ENCODE results near the gene UBTD2. TPM values are rescaled to one million over a fixed set of nuclear protein-coding genes. Genes with fewer than 3 reads are reported as not detected.

UBTD2 gene
- total and polyA plus RNA-seq, 2 experiments from 2014 or later = 17.9 to 46.3 TPM

DNA sequence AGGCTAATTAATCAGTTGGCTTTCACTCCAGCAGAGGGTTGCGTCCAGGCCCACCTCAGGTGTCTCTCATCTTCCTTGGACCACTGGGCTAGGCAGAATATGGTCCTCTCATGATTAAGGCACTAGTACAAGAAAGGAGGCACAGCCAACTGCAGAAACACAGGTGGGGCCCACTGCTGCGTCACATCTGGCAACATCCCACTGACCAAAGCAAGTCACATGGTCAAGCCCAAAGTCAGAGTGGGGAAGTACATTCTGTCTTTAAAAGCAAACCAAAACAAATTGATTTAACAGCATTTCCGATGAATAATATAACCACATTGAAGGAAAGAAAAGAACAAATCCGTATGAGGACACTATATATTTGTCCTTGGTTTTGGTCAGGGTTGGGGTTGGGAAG is 28.0 kb upstream of the UBTD2 start (continued):
- TF ChIP-seq, protein P1, sequence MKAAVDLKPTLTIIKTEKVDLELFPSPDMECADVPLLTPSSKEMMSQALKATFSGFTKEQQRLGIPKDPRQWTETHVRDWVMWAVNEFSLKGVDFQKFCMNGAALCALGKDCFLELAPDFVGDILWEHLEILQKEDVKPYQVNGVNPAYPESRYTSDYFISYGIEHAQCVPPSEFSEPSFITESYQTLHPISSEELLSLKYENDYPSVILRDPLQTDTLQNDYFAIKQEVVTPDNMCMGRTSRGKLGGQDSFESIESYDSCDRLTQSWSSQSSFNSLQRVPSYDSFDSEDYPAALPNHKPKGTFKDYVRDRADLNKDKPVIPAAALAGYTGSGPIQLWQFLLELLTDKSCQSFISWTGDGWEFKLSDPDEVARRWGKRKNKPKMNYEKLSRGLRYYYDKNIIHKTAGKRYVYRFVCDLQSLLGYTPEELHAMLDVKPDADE (IDR thresholded peaks at IDR 0.05) = no peak
- TF ChIP-seq, protein P2, sequence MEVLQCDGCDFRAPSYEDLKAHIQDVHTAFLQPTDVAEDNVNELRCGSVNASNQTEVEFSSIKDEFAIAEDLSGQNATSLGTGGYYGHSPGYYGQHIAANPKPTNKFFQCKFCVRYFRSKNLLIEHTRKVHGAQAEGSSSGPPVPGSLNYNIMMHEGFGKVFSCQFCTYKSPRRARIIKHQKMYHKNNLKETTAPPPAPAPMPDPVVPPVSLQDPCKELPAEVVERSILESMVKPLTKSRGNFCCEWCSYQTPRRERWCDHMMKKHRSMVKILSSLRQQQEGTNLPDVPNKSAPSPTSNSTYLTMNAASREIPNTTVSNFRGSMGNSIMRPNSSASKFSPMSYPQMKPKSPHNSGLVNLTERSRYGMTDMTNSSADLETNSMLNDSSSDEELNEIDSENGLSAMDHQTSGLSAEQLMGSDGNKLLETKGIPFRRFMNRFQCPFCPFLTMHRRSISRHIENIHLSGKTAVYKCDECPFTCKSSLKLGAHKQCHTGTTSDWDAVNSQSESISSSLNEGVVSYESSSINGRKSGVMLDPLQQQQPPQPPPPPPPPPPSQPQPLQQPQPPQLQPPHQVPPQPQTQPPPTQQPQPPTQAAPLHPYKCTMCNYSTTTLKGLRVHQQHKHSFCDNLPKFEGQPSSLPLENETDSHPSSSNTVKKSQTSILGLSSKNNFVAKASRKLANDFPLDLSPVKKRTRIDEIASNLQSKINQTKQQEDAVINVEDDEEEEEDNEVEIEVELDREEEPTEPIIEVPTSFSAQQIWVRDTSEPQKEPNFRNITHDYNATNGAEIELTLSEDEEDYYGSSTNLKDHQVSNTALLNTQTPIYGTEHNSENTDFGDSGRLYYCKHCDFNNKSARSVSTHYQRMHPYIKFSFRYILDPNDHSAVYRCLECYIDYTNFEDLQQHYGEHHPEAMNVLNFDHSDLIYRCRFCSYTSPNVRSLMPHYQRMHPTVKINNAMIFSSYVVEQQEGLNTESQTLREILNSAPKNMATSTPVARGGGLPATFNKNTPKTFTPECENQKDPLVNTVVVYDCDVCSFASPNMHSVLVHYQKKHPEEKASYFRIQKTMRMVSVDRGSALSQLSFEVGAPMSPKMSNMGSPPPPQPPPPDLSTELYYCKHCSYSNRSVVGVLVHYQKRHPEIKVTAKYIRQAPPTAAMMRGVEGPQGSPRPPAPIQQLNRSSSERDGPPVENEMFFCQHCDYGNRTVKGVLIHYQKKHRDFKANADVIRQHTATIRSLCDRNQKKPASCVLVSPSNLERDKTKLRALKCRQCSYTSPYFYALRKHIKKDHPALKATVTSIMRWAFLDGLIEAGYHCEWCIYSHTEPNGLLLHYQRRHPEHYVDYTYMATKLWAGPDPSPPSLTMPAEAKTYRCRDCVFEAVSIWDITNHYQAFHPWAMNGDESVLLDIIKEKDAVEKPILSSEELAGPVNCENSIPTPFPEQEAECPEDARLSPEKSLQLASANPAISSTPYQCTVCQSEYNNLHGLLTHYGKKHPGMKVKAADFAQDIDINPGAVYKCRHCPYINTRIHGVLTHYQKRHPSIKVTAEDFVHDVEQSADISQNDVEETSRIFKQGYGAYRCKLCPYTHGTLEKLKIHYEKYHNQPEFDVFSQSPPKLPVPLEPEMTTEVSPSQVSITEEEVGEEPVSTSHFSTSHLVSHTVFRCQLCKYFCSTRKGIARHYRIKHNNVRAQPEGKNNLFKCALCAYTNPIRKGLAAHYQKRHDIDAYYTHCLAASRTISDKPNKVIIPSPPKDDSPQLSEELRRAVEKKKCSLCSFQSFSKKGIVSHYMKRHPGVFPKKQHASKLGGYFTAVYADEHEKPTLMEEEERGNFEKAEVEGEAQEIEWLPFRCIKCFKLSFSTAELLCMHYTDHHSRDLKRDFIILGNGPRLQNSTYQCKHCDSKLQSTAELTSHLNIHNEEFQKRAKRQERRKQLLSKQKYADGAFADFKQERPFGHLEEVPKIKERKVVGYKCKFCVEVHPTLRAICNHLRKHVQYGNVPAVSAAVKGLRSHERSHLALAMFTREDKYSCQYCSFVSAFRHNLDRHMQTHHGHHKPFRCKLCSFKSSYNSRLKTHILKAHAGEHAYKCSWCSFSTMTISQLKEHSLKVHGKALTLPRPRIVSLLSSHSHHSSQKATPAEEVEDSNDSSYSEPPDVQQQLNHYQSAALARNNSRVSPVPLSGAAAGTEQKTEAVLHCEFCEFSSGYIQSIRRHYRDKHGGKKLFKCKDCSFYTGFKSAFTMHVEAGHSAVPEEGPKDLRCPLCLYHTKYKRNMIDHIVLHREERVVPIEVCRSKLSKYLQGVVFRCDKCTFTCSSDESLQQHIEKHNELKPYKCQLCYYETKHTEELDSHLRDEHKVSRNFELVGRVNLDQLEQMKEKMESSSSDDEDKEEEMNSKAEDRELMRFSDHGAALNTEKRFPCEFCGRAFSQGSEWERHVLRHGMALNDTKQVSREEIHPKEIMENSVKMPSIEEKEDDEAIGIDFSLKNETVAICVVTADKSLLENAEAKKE (CRISPR knock-in tag; IDR thresholded peaks at IDR 0.05) = no peak

DNA sequence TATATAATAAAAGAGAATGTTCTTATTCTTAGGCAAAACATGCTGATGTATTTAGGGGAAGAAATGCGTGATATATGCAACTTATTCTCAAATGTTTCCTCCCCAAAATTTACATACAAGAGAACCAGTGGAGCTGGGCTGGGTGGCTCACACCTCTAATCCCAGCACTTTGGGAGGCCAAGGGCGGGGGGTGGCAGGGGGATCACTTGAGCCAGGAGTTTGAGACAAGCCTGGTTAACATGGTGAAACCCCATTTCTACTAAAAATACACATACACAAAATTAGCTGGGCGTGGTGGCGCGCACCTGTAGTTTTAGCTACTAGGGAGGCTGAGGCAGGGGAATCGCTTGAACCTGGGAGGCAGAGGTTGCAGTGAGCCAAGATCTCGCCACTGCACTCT is 27.5 kb upstream of the UBTD2 start:
- H4K20me1 ChIP-seq (replicated peaks; ENCODE audit: insufficient read depth) = no peaks in the 10 kb centered on the region
- H3K9me2 ChIP-seq (ENCODE audit: insufficient read depth) = no peaks in the 10 kb centered on the region
- no peak overlapping the region for H2AFZ ChIP-seq
- peaks cover 5% of the 10 kb centered on the region; the same call in 2 of the 3 replicates for H3K9me3 Mint-ChIP-seq
- no peak overlapping the region for H3K4me3 ChIP-seq
- peaks cover 8% of the 10 kb centered on the region; the same call in 2 of the 3 replicates for H3K4me1 Mint-ChIP-seq
- H3K36me3 Mint-ChIP-seq (ENCODE audit: low read depth) = peaks cover 4% of the 10 kb centered on the region; the same call in 2 of the 3 replicates
- H3K4me2 ChIP-seq = no peak overlapping the region
- H3K27ac Mint-ChIP-seq = no peak overlapping the region
- H3K79me2 ChIP-seq (replicated peaks; ENCODE audit: insufficient read depth) = no peaks in the 10 kb centered on the region
- H3K27me3 Mint-ChIP-seq (ENCODE audit: insufficient read depth, low read depth, poor library complexity) = peaks cover 8% of the 10 kb centered on the region
- H3K27ac ChIP-seq (ENCODE audit: low read depth) = no peak overlapping the region
- no peak overlapping the region for H3K4me3 Mint-ChIP-seq
- ATAC-seq (no peak), DNase-seq (ENCODE audit: low spot score) (no peak)
- no peaks in the 10 kb centered on the region for H3K4me1 ChIP-seq (ENCODE audit: insufficient read depth)
- H3F3A ChIP-seq (replicated peaks; ENCODE audit: low read depth) = no peaks in the 10 kb centered on the region
- no peaks in the 10 kb centered on the region for H3K27me3 ChIP-seq (ENCODE audit: insufficient read depth)
- H3K36me3 ChIP-seq (ENCODE audit: insufficient read depth) = no peaks in the 10 kb centered on the region
- TF ChIP-seq ZNF114 (CRISPR knock-in tag; IDR thresholded peaks at IDR 0.05) = no peak
- TF ChIP-seq, protein P3, sequence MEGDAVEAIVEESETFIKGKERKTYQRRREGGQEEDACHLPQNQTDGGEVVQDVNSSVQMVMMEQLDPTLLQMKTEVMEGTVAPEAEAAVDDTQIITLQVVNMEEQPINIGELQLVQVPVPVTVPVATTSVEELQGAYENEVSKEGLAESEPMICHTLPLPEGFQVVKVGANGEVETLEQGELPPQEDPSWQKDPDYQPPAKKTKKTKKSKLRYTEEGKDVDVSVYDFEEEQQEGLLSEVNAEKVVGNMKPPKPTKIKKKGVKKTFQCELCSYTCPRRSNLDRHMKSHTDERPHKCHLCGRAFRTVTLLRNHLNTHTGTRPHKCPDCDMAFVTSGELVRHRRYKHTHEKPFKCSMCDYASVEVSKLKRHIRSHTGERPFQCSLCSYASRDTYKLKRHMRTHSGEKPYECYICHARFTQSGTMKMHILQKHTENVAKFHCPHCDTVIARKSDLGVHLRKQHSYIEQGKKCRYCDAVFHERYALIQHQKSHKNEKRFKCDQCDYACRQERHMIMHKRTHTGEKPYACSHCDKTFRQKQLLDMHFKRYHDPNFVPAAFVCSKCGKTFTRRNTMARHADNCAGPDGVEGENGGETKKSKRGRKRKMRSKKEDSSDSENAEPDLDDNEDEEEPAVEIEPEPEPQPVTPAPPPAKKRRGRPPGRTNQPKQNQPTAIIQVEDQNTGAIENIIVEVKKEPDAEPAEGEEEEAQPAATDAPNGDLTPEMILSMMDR (conservative IDR thresholded peaks at IDR 0.05; ENCODE audit: low read depth in 2 of 2) = no peak
- no peak for TF ChIP-seq NANOG (IDR thresholded peaks at IDR 0.05; ENCODE audit: borderline replicate concordance)
- TF ChIP-seq EZH2phosphoT487 (IDR thresholded peaks at IDR 0.05; ENCODE audit: unreplicated experiment) = no peak
- no peak for TF ChIP-seq JUNB (IDR thresholded peaks at IDR 0.05; ENCODE audit: unreplicated experiment)
- TF ChIP-seq ZNF331 (CRISPR knock-in tag; IDR thresholded peaks at IDR 0.05; ENCODE audit: low read depth) = no peak
- TF ChIP-seq CREB1 (CRISPR knock-in tag; IDR thresholded peaks at IDR 0.05; ENCODE audit: low read depth) = no peak
- TF ChIP-seq, protein P1 (IDR thresholded peaks at IDR 0.05) = no peak
- no peak for TF ChIP-seq POLR2AphosphoS5 (IDR thresholded peaks at IDR 0.05; ENCODE audit: low read depth)

All from GM23338 (cell line).